ENCODE measurements around the gene VWDE. TPM values are rescaled to one million over a fixed set of nuclear protein-coding genes. Genes with fewer than 3 reads are reported as not detected.

Gene VWDE
- total and polyA plus RNA-seq, 2 of the 13 experiments (the other 11 are each of a cell fraction or from before 2014, with no cell fraction given) = 0.12 to 0.27 TPM

GRCh38 chr7:12377406-12377805 is 26.3 kb downstream of the VWDE start (continued):
- TF ChIP-seq HMGXB3 (CRISPR knock-in tag; IDR thresholded peaks at IDR 0.05; ENCODE audit: borderline replicate concordance) (no peak), ATRX (CRISPR knock-in tag; IDR thresholded peaks at IDR 0.05; ENCODE audit: borderline replicate concordance) (no peak), ZBTB46 (CRISPR knock-in tag; IDR thresholded peaks at IDR 0.05; ENCODE audit: borderline replicate concordance) (no peak), ZNF451 (CRISPR knock-in tag; IDR thresholded peaks at IDR 0.05) (no peak), ZNF337 (CRISPR knock-in tag; IDR thresholded peaks at IDR 0.05; ENCODE audit: borderline replicate concordance, low read depth) (no peak), ZNF547 (CRISPR knock-in tag; IDR thresholded peaks at IDR 0.05) (no peak), SP140L (CRISPR knock-in tag; IDR thresholded peaks at IDR 0.05; ENCODE audit: borderline replicate concordance) (no peak), TARDBP (CRISPR knock-in tag; IDR thresholded peaks at IDR 0.05) (no peak), ZNF296 (CRISPR knock-in tag; conservative IDR thresholded peaks at IDR 0.05) (no peak)

Data from HepG2 (cell line).